RPMI7951 (cell line): Measurements from ENCODE around the gene CEP162. TPM values are rescaled to one million over a fixed set of nuclear protein-coding genes. Genes with fewer than 3 reads are reported as not detected.
A peak's percentile ranks its signal among the peaks of the same experiment; 100 is the strongest.
"Not testable (repeated sequence)": the region's sequence is repeated elsewhere in the genome, so short reads cannot be mapped to it uniquely, and the experiment has no call there.

Experiments
- DNase-seq: peaks from one replicate; pipeline ENCODE4 v3.0.0-alpha.2; 2012; ENCODE audit warnings: low read depth
- total RNA-seq: library from RNA; depleted of rRNA; stranded (reverse); fragments of >200 nt; shearing (Covaris generic); gene quantifications from 2 replicates; pipeline ENCODE4 v1.2.3, GENCODE V29; 2014

CEP162 gene
- total RNA-seq, 1 experiment from 2014 or later = 5.3 TPM

DNA sequence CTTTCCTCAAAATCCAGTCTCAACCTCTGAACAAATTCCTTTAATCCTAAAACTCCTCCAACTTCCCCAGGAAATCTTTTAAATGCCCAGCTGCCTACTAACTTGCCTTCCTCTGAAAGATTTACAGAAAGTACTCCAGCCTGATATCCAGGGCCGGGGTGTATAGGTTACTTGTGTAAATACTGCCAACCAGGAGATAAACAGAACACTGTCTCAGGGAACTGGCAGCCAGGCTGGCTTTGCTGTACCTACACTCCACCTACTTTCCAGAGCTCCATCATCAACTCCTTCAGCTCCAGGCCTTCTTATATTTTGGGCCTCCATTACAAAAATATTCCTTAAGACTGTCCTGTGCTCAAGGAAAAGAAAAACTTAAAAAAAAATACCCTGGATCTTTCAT, 85.9 kb downstream of the CEP162 start:
- no peak for DNase-seq

DNA sequence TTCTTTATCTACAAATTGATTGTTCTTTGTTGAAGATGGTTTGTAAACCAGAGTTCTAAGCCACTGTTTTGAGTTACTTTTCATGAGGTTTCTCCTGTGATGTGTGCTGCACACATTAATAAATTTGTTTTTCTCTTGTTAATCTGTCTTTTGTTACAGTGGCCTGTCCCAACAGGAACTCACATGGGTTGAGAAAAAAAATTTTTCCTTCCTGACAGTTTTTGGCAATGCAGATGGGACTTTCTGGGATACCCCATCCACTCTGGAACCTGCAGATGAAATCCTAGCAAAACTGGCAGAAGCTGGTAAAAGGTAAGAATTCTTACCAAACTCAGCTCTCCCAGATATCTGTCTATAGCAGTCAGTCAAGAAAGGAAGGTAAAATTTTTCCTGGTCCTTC, 88.1 kb downstream of the CEP162 start:
- no peak for DNase-seq

DNA sequence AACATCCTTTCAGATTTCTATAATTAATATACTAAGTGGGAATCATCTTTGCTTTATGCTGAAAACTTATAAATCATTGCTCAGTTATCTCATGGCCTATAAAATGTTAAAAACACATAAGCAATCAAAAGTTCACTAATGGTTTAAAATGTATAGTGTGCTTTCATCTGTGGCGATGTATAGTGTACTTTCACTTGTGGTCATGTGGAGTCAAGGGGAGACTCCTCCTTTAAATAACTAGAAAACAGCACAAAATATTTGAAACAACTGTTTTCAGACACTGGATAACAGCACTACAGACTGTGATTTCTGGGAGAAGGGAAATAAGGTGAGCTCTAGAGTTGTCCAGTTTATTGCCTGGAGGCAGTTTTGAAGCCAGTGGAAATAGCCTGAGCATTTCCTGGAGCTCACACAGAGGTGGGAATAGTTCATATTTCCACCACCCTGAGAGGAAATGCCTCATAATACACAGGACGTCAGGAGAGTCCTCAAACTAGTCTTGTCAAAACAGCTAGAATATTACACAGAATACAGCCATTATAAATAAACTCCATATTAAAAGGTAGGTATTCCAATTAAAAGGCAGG, 89.4 kb downstream of the CEP162 start:
- DNase-seq = peak; percentile 10

DNA sequence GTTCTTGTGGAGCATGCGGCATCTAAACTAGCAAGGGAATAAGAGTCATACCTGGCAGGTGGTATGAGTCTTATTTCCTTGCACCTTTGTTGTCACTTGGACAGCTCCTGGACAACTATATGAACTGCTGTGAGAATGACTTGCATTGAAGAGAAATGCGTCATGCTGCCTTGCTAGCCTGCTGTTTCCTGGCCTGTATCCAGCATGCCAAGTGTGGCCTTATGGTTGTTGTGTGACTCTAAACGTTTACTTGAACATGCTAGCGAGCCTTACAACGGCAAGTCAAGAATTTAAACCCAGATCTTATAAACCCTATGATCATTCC, 90.4 kb downstream of the CEP162 start:
- no peak for DNase-seq

DNA sequence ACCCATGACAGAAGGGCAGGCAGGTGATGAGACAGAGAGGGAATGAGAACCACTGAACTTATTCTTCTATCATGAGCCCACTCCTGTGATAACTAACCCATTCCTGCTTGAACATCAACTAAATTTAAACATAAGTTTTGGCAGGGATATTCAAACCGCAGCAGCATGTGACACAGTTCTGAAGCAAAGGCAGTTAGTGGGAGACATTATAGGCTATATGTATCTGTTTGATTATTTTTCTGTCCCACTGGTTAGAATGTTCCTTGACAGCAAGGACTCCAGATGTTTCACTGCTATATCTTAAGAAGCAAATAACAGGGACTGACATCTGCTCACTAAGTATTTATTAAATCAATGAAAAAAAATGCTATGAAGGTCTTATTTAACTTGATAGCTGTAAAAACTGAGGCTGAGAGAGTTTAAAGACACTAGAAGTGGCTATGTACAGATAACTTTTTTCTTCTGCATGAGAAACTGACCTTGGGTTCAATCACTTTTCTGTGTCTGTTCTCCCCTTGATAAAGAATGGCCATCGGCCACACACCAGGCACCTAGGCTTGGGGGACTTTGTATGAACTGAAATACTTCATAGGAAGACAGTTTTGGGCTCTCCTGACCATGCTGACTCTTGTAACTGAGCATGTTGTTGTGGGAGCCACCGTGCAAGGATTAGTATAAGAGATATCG, 90.9 kb downstream of the CEP162 start:
- no peak for DNase-seq

DNA sequence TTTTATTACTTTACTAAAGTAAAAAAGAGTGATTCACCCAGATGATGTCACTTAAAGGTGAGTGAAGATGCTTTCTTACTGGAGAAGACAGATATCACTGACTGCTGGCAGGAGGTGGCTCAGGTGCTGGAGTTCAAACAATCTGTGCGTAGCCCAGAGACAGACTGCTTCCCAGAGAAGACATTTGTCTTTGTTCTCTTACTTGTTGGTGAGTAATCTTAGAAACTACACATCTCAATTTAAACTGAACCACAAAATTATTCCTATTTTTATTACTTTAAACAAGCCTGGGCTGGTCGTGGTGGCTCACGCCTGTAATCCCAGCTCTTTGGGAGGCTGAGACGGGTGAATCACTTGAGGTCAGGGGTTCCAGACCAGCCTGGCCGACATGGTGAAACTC, 92.2 kb downstream of the CEP162 start:
- DNase-seq = no peak

DNA sequence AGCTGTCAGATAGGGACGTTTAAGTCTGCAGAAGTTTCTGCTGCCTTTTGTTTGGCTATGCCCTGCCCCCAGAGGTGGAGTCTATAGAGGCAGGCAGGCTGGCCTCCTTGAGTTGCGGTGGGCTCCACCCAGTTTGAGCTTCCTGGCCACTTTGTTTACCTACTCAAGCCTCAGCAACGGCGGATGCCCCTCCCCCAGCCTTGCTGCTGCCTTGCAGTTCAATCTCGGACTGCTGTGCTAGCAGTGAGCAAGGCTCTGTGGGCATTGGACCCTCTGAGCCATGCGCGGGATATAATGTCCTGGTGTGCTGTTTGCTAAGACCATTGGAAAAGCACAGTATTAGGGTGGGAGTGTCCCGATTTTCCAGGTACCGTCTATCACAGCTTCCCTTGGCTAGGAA, 94.1 kb downstream of the CEP162 start:
- not testable (repeated sequence) for DNase-seq

DNA sequence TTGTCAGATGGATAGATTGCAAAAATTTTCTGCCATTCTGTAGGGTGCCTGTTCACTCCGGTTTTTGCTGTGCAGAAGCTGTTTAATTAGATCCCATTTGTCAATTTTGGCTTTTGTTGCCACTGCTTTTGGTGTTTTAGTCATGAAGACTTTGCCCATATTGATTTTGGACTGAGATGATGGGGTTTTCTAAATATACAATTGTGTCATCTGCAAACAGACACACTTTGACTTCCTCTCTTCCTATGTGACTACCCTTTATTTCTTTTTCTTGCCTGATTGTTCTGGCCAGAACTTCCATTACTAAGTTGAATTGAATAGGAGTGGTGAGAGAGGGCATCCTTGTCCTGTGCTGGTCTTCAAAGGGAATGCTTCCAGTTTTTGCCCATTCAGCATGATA, 97.9 kb downstream of the CEP162 start:
- not testable (repeated sequence) for DNase-seq

DNA sequence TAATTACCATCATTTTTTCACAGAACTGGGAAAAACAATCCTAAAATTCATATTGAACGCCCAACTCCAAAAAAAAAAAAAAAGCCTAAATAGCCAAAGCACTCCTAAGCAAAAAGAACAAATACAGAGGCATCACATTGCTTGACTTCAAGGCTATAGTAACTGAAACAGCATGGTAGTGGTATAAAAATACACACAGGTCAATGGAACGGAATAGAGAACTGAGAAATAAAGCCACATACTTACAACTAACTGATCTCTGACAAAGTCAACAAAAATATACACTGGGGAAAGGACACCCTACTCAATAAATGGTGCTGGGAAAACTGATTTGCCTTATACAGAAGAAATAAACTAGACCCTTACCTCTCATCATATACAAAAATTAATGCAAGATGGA, 104.3 kb downstream of the CEP162 start:
- DNase-seq = no peak

DNA sequence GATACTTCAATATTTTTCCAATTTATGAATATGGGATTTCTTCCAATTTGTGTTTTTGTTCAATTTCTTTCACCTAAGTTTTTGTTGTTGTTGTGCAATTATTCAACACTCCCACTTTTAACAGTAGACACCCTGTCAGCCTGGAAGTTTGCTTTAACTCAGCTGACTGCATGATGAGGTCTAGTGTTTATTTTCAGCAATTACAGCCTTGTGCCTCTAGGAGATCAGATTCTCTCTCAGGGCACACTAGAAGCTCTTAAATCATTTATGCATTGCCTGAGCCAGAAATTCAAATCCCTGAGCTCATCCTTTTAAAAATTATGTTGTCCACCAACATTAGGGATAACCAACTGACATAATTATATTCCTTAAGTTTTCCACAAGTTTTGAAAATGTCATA, 108.2 kb downstream of the CEP162 start:
- no peak for DNase-seq

DNA sequence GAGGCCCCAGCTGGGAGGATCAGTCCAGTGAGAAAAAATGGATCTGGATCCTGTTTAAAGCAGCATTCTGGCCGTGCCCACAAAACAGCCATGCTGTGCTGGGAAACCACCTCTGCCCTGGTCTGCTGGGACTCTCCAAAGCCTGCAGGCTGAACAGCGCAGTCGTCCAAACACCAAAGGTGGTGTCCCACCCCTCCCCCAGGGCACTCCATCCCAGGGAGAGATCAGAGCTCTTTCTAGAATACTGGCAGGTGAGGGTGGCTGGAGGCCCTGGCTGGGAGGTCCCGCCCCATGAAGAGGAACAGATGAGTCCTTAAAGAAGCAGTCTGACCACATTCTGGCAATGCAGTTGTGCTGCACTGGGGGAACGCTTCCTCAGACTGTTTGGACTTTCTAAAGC, 109.3 kb downstream of the CEP162 start:
- DNase-seq = no peak

DNA sequence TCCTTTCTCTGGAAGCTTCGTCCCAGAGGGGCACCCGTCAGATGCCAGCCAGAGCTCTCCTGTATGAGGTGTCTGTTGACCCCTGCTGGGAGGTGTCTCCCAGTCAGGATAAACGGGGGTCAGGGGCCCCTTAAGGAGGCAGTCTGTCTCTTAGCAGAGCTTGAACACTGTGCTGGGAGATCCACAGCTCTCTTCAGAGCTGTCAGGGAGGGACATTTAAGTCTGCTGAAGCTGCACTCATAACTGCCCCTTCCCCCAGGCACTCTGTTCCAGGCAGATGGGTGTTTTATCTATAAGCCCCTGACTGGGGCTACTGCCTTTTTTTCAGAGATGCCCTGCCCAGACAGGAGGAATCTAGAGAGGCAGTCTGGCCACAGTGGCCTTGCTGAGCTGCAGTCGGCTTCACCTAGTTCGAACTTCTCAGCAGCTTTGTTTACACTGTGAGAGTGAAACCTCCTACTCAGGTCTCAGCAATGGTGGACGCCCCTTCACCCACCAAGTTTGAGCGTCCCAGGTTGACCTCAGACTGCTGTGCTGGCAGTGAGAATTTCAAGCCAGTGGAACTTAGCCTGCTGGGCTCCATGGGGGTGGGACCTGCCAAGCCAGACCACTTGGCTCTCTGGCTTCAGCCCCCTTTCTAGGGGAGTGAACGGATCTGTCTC, 112.4 kb downstream of the CEP162 start:
- not testable (repeated sequence) for DNase-seq

DNA sequence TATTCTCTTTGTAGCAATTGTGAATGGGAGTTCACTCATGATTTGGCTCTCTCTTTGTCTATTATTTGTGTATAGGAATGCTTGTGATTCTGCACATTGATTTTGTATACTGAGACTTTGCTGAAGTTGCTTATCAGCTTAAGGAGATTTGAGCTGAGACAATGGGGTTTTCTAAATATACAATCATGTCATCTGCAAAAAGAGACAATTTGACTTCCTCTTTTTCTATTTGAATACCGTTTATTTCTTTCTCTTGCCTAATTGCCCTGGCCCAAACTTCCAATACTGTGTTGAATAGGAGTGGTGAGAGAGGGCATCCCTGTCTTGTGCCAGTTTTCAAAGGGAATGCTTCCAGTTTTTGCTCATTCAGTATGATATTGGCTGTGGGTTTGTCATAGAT, 116.1 kb downstream of the CEP162 start:
- not testable (repeated sequence) for DNase-seq

DNA sequence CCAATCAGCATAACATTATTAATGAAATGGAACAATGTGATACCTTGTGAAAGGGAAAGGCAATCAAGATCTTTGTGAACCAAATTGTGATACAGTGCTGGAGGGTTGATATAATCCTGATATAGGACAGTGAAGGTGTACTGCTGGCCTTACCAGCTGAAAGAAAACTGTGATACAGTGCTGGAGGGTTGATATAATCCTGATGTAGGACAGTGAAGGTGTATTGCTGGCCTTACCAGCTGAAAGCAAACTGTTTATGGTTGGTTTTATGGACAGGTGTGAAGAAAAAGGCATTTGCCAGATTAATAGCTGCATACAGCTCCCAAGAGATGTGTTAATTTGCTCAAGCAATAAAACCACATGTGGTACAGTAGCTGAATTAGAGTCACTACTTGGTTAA, 119.9 kb downstream of the CEP162 start:
- DNase-seq = no peak

DNA sequence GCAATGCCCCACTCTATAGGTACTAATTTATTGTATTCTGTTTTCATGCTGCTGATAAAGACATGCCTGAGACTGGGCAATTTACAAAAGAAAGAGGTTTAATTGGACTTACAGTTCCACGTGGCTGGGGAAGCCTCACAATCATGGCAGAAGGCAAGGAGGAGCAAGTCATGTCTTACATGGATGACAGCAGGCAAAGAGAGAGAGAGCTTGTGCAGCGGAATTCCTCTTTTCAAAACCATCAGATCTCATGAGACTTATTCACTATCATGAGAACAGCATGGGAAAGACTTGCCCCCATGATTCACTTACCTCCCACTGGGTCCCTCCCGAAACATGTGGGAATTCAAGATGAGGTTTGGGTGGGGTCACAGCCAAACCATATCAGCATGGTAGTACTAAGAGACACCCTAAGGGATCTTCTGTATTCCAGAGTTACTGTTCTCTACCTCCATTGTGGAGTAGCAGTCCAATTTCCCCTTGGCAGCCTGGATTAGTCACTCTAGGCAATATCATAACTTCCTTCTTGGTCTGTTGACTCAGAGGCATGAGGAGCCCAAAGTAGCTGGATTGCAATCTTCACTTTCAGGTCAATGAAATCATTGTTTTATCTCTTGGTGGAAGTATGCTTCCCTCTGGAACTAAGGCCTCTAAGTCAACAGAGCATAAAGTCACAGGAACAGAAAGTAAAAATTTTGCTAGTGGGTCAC, 122.1 kb downstream of the CEP162 start:
- peak; percentile 83 for DNase-seq

DNA sequence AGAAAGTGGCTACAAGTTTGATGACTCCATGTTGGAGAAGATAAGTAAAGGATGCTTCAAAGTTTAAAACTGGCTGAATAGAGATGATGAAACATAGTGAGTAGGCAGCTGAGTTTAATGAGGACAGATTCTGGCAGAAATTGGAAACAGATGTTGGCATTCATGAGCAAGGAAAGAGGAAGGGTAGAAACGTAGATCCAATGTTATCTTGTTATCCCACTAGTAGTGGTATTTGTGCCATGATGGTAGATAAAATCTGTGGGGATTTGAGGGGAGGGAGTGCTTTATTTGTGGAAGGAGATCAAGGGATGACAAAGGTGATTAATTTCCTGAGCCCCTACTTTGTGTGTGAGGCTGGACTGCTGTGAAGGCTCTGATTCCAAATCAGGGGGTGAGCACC, 124.4 kb downstream of the CEP162 start:
- DNase-seq = peak; percentile 85

DNA sequence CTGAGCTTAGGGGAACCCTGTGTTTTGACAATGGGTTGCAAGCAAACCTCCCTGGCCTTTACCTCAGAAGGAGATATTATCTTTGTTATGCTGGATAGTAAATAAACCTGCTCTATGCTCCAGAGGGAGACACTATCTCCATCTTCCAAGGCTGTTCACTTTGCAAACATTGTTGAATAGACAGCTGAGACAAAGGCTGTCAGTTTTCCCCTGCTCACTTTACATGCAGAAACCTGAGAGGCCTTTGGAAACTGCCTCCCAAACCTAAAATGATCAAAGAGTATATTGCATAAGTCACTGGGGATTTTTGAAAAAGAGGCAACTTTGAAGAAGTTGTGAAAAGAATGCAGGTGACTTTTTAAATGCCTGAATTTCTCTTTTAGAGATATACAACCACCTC, 132.3 kb downstream of the CEP162 start:
- DNase-seq = no peak

DNA sequence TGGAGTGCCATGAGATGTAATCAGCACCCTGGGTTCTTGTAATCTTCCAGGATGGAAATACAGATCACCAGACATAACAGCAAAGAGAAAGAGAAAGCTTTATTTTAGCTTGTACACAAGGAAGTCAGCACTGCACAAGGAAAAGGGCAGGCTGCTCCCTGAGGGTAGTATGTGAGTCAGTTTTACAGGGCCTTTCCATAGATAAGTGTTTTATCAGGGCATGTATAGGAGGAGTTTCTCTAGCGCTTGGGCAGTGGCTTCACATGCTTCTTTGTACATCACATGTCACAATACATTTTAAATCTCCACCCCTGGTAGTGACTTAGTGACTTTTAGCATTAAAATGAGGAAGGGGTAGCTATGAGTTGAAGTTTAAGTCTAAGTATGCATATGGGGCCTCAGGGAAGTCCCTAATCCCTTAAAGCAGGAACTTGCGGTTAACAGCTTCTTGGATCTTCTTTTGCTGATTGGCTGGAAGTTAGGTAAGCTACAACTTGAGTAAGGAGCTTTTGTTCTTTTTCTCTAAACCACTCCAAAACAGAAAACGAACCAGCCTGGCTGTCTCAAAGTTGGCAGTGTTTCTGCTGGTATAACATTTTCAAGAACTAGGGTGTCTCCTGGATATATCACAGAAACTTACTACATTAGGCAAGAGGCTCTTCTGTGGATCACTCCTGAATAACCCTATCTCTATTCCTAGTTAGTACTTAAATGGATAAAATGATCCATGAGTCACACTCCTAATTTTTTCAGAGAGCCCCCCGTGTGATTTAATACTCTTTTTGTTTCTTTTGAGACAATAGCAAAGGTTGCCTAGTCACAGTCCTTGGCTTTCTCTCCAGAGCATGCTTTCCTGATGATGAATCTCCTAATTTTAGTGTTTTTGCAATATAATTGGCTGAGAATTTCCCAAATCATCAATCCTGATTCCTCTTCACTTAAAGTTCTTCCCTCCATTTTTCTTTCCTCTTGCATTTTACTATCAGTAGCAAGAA, 133.7 kb downstream of the CEP162 start:
- peak; percentile 79 for DNase-seq

DNA sequence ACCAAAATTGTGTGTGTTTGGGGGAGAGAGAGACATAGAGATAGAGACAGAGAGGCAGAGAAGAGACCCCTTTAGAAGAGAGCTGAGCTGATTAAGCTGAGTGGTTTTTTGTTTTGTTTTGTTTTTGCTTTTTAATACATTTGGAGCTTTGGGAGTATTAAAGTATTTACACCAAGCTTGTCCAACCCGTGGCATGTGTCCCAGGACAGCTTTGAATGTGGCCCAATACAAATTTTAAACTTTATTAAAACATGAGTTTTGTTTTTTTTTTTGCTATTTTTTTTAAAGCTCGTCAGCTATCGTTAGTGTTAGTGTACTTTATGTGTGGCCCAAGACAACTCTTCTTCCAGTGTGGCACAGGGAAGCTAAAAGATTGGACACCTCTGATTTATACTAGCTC, 137.9 kb downstream of the CEP162 start:
- no peak for DNase-seq

DNA sequence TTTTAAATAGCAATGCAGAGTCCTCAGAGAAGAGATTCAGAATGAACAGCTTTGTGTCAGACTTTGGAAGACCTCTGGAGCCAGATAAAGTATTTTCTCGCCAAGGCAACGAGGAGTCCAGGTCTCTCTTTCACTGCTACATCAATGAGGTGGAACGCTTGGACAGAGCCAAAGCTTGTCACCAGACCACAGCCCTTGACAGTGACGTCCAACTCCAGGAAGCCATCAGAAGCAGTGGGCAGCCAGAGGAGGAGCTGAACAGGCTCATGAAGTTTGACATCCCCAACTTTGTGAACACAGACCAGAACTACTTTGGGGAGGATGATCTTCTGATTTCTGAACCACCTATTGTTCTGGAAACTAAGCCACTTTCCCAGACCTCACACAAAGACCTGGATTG, 138.4 kb downstream of the CEP162 start:
- no peak for DNase-seq

DNA sequence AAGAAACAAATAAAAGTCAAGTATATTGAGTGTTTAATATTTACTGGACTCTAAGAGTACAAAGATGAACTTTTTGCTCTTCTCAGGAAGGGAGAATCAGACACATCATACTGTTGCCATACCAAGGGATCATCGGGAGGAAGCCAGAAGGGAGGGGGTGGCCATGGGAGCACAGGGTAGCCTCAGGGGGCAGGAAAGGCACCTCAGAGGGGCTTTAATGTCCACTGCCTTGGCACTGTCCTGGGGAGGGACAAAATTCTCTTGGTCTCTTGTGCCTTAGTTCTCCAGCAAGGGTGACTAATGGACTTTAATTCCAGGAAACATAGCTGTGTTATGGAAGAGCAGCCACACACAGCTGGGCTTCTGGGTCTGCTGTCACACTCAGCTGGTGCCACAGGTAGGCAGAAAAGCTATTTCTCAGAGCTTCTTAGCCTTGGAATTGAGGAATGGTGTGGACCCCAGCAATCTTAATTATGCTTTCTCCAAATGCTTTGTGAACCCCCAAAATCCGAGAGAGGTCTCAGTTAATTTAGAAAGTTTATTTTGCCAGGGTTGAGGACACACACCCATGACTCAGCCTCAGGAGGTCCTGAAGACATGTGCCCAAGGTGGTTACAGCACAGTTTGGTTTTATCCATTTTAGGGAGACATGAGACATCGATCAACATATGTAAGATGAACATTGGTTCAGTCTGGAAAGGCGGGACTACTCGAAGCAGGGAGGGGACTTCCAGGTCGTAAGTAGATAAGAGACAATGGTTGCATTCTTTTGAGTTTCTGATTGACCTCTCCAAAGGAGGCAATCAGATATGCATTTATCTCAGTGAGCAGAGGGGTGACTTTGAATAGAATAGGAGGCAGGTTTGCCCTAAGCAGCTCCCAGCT, 140.7 kb downstream of the CEP162 start:
- no peak for DNase-seq
